D341Med (cell line): Measurements from ENCODE around the gene INPP4A.
A peak's percentile ranks its signal among the peaks of the same experiment; 100 is the strongest.

Experiments
- DNase-seq: peaks from one replicate; pipeline ENCODE4 v3.0.0; 2012; ENCODE audit warnings: low spot score

Gene INPP4A

GRCh38 chr2:98436734-98437133 is 7.9 kb upstream of the INPP4A start:
- DNase-seq: no peak

DNA sequence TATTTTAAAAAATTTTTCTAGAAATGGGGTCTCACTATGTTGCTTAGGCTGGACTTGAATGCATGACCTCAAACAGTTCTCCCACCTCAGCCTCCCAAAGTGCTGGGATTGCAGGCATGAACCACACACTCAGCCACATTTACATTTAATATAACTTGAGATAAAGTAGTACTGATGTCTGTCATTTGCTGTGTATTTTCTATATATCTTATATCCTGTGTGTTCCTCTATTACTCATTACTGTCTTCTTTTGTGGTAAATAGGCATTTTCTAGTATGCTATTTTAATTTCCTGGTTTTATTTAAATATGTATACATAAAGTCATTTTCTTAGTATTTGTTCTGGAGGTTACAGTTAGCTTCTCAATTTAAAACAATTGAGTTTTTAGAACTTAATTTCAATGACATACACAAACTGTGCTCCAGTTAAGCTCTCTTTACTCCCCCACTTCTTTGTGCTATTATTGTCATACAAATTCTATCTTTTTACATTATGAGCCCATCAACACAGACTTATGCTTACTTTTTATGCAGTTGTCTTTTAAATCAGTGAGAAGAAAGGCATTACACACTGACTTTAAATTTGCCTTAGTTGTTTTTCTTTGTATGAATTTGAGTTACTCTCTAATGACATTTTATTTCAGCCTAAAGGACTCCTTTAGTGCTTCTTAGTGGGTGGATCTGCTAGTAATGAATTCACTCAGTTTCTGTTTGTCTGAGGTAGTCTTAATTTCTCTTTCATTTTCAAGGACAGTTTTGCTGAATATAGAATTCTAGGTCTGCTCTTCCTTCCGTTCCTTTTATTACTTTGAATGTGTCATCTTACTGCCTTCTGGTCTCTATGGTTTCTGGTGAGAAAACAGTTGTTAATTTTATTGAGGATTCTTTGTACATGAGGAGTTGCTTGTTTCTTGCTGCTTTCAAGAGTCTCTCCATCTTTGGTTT is 6.2 kb upstream of the INPP4A start:
- no peak for DNase-seq

DNA sequence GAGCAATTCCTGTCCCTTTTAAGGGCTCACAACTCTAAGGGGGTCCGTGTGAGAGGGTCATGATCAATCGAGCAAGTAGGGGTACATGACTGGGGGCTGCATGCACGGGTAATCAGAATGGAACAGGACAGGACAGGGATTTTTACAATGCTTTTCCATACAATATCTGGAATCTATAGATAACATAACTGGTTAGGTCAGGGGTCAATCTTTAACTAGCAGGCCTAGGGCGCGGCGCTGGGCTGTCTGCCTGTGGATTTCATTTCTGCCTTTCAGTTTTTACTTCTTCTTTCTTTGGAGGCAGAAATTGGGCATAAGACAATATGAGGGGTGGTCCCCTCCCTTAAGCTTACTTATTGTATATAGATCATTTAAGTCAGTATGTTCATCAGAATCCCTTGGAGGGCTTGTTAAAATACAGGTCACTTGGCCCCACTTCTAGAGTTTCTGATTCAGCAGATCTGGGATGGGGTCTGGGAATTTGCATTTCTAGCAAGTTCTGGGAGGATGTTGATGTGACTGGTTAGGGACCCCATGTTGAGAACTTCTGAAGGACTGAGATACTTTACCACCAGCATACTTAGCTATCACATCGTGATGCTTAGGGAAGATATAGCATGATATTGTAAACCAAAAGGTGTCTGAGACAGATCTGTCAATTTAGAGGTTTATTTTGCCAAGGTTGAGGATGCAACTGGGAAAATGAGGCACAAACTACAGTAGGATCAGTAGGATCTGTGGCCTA is 2.8 kb upstream of the INPP4A start:
- DNase-seq: no peak

DNA sequence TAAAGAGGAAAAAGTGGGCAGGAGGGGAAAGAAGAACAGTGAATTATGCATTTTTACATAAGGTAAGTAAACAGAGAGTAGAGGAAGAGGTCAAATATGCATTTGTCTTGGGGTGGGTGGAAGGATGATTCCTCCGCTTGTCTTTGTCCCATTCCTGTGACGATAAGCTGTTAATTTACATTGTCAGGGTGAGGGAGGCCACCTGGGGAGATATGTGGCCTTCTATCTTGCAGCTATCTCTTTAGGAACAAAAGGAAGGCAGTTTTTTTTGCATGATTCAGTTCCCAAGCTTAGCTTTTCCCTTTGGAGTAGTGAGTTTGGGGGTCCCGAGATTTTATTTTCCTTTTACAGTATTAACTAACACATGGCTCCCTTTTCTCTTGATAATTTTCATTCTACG is 2.2 kb upstream of the INPP4A start:
- DNase-seq: no peak

DNA sequence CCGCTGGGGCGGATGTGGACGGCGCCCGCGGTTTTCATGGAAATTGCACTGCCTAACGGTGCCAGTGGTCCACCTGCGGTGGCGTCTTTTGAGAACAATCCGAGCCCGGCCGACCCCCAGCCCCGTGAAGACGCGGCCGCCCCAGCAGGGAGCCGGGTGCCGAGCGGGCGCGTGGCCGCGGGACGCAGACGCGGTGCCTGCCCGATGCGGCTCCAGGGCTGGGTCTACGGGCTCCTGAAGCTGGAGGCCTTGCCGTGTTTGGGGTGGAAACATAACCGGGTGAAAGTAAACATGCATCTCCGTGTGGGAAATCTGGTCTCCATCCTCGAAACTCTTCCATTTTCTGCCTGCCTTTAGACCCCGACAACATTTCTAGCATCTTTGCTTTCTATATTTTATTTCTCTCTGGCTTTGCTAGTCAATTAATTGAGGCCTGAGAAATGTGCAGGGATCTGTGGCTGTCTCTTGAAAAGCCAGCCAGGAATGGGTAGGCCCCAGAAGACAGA is 572 bp downstream of the INPP4A start:
- peak; percentile 70 for DNase-seq

DNA sequence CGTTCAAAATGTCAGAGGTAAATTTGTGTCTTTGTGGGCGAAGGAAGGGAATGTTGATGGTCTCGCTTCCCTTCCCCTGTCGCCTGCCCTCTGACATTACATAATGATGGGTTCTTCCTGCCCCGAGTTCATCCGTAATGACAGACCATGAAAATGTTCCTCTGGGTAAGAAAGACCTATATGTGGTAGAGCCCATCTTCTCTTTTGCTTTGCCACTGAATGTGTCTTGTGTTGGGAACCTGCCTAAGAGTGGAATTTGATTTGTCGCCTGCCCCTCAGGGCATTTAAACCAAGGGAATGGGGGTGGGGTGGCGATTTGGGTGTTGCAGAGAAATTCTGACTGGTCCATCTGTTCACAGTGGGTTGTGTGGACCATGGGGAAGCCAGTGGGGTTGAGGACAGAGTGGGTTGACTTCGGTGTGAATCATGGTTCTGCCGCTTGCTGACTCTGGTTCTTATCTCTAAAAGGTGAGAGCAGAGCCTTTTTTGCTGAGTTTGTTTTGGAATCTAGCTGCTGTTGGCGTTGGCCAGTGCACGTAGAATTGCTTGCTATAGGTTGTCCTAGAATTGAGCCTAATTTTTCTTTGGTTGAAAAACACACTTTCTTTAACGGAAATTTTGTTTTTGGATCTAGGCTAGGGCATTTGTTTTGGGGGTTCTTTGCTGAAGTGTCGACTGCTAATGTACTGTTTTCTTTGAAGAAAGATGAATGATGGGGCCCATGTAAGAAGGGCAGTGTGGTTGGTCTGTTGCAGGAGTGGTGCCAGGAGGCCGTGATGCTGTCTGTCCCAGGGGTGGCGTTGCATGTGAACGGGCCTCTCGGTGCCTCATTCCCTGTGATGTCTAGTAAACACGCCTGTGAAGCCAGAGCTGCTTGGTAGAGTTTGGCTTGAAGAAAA is 1.3 kb downstream of the INPP4A start:
- no peak for DNase-seq

DNA sequence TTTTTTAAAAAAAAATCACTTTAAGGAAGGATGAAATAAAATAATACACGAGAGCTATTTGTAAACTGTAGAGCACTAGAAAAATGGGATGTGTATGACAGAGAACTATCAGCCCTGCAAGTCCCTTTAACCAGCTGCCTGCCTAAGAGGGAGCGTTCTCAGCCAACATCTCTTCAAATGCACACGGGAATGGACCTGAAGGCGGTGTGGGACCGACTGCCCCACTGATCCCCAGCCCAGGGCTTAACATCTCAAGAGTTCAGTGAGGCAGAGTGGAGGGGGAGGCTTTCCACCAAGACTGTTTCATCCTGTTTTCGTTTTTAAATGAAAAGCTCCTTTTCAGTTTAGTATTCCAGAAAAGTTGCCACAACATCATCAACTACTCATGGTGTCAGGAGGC is 2.2 kb downstream of the INPP4A start:
- no peak for DNase-seq

DNA sequence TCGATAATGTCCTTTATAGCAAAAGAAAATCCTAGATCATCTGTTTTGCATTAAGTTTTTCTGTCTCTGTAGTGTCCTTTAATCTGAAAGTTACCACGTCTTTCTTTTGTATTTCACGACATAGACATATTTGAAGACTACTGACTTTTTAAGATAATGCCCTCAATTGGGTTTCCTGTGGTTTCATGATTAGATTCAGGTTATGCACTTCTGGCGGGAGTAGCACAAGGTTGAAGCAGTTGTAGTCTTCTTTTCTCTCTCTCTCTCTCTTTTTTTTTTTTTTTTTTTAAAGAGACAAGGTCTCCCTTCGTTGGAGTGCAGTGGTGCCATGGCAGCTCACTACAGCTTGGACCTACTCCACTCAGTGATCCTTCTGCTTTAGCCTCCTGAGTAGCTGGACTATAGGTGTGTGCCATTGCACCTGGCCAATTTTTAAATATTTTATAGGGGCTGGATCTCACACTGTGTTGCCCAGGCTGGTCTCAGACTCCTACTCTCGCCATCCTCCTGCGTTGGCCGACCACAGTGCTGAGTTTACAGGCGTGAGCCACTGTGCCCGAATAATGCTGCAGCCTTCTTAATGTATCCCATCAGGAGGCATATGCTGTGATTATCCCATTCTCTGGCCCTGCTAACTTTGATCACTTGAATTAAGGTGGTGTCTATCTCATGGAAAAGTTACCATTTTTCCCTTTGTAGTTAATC is 3.9 kb downstream of the INPP4A start:
- DNase-seq: no peak

DNA sequence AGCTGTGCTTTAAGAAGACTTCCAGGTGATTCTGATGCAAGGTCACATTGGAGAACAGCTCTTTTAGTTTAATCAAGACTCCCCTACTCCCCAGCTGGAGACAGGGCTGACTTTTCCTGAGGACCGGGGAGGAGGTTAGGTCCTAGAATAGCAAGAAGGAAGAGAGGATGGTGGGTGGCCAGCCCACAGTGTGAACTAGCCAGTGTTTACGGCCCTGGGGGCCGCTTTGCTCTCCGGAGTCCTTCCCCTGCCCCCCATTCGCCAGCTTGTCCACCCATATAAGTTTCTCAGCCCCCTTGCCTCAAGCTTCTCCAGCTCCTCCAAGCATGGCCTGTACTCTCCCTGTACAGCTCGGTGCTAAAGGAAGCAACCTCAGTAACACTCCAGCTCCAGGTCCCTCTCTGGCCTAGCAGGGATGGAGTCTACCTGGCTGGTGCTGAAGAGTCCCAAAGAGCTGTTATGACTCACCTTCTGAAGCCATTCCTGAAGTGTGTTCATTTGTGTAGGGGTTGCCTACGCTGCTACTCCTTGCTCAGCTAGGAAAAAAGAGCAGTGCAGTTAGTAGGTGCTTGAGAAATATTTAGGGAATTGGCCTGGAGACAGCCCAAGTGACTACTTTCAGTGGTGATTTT is 7.9 kb downstream of the INPP4A start:
- DNase-seq: no peak

DNA sequence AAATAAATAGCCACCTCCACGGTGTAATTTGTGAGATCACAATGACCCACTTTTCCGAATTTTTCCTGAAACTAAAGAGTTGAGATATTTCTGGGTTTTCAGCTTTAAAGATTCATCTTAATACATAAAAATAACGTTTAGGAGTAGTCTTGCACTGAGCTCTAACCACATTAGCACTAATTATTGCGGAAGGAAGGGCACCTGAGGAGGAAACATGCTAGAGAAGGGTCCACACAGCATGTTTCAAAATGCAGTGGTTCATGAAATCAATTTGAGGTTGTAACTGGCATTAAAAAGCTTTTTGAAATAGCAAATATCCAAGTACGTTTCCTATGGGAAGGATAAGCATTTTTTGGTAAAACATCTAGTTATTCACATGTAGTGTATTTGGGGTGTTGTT is 8.4 kb downstream of the INPP4A start:
- no peak for DNase-seq

DNA sequence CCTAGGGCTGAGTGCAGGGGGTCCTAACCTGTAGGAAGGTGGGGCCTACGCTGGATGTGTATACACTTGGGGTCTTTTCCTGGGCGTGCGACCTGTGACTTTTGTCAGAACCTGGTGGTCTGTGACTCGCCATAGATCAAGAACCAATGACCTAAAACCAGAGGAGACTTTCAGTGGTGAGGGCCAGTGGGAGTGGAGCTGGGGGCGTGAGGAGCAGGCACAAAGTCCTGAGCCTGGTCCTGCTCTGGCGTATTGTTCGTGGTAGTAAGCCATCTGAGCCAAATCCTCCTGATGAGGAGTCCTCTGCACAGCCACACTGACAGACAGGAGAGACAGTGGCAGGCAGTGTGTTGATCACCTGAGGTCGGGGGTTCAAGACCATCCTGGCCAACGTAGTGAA is 8.9 kb downstream of the INPP4A start:
- no peak for DNase-seq

DNA sequence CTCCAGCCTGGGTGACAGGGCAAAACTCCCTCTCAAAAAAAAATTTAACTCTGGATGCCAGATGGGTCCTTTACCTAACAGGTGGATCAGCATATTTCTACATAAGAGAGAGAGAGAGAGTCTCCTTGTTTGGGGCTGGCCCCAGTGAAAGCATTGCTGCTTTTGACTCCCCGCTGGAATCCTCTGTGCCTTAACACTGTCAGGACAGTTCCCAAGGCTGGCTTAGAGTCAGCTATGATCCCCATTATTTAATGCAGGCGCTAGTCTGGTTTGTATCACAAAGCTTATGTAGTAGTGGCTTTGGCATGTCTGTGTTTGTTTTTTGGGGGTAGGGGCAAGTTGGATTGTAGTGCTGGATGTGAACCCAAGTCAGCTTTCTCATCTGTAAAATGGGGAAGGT is 9.4 kb downstream of the INPP4A start:
- DNase-seq: no peak

GRCh38 chr2:98454500-98455235 is 10.0 kb downstream of the INPP4A start:
- DNase-seq: no peak

- DNase-seq: no peak
These were observed 10.9 kb downstream of the INPP4A start for GRCh38 chr2:98455494-98455976.

GRCh38 chr2:98457045-98457696 is 12.5 kb downstream of the INPP4A start:
- DNase-seq: no peak

DNA sequence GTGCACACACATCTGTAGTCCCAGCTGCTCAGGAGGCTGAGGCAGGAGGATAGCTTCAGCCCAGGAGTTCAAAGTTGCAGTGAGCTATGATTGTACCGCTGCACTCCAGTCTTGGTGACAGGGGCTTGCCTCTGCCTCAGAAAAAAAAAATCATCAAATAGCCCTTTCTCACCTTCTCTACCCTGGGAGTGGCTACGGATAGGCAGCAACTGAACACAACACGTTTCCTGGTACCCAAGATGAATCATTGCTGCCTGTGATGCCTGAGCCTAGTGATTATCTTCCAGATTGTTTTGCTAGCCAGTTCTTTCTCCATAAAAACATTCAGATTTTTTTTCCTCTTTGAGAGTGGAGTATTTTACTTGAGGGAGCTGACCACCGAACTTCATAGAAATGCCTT is 13.5 kb downstream of the INPP4A start:
- DNase-seq: no peak

GRCh38 chr2:98458667-98459380 is 14.2 kb downstream of the INPP4A start:
- peak; percentile 8 for DNase-seq

DNA sequence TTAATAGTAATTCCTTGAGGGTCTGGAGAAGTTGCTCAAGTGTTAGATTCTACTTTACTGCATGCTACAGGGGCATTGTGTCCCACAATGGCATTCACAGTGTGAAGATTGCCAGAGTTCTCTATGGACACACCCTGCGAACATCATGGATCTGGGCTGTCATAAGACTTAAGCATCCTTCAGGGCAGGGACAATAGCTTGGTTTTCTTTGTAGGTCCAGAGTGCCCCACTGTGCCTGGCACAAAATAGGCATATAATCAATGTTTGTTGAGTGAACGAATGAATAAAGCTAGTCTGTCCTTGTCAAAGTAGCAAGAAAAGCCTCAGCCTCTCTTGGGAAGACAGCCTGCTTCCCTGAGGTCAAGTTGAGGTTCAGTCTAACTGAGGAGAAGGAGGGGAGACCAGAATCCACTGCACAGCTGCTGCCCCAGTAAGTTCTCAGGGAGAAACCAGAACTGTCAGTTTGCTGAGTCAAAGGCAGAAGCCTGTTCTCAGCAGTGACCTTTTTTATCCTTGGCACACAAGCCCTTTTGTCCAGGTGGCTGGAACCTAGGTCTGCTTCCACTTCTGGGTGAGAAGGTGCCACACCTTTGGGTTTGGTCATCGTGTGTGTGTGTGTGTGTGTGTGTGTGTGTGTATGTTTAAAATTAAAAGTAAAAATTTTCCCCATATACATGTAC is 15.0 kb downstream of the INPP4A start:
- no peak for DNase-seq
